ENCODE measurements around the gene CLINT1. TPM values are rescaled to one million over a fixed set of nuclear protein-coding genes. Genes with fewer than 3 reads are reported as not detected.
"Not testable (repeated sequence)": the region's sequence is repeated elsewhere in the genome, so short reads cannot be mapped to it uniquely, and the experiment has no call there.

The CLINT1 gene
- 65.5 TPM for polyA plus RNA-seq (2013, experiment 1 of 2; ENCODE audit: insufficient read length)
- 70.3 TPM for polyA plus RNA-seq (2013, experiment 2 of 2; ENCODE audit: insufficient read length)

GRCh38 chr5:157858527-157859226 is at the start of gene CLINT1:
TSS of gene CLINT1 (minus strand) at chr5:157859145. CDS start at chr5:157858970, 175 bp downstream.
- DNase-seq, result peak; percentile 90

DNA sequence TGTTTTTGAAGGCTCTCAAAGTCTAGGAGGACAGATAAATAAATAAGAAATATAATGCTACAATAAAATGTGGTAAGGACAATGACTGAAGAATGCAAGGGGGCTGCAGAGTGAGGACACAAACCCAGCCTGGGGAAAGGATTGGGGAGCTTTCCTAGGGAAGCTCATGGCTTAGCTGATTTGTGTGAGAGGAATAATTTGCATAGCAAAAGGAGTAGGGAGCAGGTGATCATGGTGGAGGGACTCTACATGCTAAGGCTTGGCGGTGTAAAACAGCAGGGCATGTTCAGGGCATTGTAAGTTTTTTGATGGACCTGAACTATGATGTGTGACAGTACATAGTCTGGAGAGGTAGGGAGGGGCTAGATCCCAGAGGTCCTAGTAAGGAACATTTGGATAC is 49.5 kb upstream of the CLINT1 start:
- no peak for DNase-seq

DNA sequence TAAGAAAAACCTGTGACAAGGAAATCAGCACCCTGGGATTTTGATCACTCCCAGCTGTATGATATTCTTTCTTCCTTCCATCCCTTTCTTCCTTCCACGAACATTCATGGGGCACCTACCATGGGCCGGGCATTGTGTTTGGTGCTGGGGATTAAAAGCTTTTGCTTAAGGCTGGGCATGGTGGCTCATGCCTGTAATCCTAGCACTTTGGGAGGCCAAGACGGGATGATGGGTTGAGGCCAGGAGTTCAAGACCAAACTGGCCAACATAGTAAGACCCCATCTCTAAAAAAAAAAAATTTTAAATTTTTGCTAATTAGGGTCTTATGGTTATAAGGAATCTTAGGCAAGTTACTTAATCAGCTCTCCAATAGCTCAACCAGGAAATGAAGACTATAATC is 48.5 kb upstream of the CLINT1 start:
- DNase-seq, result no peak

DNA sequence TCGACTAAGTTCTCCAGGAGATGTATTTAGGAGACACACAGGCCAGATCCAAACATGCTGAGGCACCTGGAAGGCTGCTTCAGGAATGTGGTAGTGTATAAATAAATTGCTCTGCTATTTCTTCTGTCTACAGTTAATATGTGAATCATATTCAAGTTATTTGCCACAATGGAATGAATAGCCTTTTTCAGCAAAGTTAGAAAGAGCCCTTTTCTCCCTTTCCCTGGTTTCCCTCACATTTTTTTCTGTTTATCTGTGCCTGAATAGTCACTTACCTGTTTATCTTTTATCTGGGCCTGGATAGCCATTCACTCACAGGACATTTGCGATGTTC is 44.1 kb upstream of the CLINT1 start:
- peak; percentile 18 for DNase-seq

DNA sequence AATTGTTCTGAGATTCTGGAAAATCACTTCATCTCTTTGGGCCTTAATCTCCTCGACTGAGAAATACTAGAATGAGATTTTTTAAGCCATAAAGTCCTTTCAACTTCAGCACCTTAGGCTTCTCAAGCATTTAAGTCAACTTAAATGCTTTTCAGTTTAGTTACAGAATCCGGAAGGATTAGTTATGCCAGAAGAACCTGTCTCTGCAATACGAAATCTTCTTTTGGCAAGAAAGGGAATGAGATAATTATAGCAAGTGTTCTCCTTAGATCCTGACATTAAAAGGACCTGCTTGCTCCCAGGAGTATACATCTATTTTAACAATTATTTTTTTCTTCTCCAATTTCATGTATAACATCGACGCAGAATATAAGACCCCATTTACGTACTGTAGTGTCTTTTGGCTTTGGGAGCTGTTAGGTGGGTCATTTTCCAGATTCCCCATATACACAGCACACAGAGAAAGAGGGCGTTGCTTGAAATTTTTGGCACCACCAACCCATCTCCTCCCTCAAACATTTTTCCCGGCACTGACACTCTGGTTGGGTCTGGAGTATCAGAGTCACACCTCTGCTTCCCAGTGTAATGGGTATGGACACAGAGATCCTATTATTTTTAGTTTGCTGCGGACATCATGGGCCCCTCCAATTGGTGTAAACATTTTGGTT is 43.6 kb upstream of the CLINT1 start:
- no peak for DNase-seq

DNA sequence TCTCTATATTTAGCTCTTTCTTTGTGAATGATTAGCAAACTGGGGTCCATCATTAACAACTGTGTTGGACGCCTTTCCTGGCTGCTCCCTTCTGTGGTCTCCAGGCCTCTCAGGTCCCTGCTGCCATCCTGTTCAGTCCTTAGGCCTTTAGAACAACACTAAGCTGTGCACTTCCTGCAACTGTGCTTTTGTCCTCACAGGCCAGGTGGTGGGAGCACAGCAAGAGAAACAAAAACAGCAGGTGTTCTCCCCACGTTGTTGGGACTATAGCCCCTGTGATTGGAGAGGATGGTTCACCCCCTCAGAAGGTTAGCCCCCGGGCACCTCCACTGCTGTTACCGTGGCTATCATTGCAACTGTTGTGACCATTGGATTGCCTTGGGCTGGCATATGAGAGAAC is 41.7 kb upstream of the CLINT1 start:
- DNase-seq, result no peak

GRCh38 chr5:157893611-157894010 is 34.7 kb upstream of the CLINT1 start:
- DNase-seq, result no peak

- DNase-seq, result no peak
These were observed 34.0 kb upstream of the CLINT1 start for GRCh38 chr5:157892974-157893373.

GRCh38 chr5:157890836-157891597 is 32.1 kb upstream of the CLINT1 start:
- DNase-seq, result no peak

GRCh38 chr5:157888814-157889532 is 30.0 kb upstream of the CLINT1 start:
- DNase-seq, result no peak

GRCh38 chr5:157886796-157887380 is 27.9 kb upstream of the CLINT1 start:
- DNase-seq, result no peak

DNA sequence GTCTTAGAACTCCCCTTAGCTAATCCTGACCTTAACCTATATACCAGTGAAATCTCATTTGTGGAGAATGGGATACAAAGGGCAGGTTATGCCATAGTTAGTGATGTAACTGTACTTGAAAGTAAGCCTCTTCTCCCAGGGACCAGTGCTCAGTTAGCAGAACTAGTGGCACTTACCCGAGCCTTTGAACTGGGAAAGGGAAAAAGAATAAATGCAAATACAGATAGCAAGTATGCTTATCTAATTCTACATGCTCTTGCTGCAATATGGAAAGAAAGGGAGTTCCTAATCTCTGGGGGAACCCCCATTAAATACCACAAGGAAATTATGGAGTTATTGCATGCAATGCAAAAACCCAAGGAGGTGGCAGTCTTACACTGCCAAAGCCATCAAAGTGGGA is 26.1 kb upstream of the CLINT1 start:
- DNase-seq, result not testable (repeated sequence)

DNA sequence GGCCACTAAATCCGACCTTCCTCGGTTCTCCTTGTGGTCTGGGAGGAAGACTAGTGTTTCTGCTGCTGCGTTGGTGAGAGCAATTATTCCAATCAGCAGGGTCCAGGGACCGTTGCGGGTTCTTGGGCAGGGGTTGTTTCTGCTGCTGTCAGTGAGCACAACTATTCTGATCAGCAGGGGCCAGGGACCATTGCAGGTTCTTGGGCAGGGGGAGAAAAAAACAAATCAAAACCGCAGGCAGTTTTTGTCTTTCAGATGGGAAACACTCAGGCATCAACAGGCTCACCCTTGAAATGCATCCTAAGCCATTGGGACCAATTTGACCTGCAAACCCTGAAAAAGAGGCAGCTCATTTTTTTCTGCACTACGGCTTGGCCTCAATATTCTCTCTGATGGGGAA is 22.6 kb upstream of the CLINT1 start:
- not testable (repeated sequence) for DNase-seq

DNA sequence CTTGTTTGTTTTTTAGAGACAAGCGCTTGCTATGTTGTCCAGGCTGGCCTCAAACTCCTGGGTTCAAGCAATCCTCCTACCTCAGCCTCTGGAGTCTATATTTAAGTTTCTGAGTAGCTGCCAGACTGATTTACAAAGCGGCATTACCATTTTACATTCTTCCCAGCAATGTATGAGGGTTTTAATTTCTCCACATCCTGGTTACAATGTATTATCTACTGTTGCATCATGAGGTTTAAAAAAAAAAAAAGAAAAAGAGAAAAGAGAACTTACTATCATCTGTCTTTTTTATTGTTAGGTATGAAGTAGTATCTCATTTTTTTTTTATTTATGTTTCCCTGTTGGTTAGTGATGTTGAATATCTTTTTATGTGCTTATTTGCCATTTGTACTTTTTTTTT is 18.9 kb upstream of the CLINT1 start:
- peak; percentile 16 for DNase-seq

DNA sequence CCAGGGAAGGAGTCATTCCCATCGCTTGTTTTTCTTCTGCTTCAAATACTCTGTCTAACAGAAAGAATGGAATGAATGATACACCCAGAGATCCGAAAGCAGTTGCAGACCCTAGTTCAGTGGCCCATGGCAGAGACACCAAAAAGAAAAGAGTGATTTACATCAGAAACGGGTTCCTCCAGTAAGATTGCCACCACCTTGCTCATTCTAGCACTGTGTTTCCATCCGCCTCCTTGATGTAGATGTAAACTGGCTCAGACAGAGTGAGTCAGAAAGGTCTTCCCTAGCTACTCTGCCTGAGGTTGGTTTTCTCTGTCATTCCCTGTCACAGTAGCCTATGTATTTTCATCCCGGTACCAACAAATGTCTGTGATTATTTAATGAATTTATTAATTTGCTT is 15.9 kb upstream of the CLINT1 start:
- no peak for DNase-seq

GRCh38 chr5:157870837-157871834 is 12.2 kb upstream of the CLINT1 start:
- peak; percentile 50 for DNase-seq

- DNase-seq, result no peak
These were observed 8.9 kb upstream of the CLINT1 start for GRCh38 chr5:157867751-157868387.

GRCh38 chr5:157866536-157866935 is 7.6 kb upstream of the CLINT1 start:
- no peak for DNase-seq

DNA sequence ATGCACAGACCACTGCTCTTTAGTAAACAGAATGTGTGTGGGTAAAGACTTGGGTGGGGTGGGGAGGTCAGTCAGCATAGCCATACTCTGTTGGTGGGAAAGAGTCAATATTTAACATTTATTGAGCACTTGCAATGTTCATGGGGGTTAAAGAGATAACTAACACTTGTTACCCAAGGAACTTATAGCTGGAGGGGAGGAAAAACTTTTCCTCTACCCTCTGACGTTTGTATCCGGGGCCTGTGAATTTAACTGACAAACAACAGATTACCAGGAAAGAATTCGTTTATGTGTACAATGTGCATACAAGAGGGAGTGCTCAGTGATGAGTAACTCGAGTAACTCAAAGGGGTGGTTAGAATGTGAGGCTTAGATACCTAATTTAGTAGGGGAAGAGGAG is 6.8 kb upstream of the CLINT1 start:
- DNase-seq, result peak; percentile 22

- DNase-seq, result no peak
These were observed 5.1 kb upstream of the CLINT1 start for GRCh38 chr5:157864067-157864466.

Data from fibroblast of skin of back (primary cell).